HG02840 (cell line): Measurements from ENCODE around the gene TGFA.

Experiments
- ATAC-seq: cut with Tn5 transposase; IDR thresholded peaks from one replicate; pipeline ENCODE4 v1.9.1; 2021; ENCODE audit warnings: mild to moderate bottlenecking, moderate library complexity, moderate number of reproducible peaks; ENCODE audit not compliant: unreplicated experiment, low FRiP score

The TGFA gene

DNA sequence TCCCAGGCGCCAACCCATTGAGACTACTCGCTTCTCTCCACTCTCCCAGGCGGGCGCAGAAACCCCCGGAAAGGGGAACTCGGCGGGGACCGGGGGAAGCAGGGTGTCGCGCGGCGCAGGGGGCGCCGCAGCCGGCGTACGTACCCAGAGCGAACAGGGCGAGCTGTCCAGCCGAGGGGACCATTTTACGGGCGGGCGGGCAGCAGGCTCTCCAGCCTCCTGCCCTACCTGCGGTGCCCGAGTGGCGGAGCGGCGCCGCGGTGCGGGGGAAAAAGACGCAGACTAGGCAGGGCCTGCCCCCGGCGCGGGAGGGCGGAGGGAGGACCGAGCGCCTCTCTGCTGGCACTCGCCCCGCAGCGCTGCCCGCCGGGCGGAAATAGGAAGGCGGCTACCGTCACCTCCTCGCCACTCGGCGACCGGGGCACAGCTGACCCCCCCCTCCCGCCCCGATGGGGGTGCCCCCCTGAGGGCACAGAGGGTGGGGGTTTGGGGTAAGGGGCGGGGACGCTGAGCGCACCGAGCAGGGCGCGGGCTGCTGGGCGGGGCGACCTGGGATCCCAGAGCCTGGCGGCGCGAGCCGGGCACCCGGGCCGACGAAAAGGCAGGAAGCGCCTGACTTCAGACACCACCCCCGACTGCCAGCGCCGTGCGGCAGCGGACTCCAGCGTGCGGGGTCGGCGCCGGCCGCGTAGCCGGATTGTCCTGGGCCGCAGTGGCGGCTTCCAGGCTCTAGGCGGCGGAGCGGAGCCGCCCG, at the start of gene TGFA:
TSS of gene TGFA (minus strand) at position 243 of the 754 bp plus-strand sequence. CDS start at position 184, 59 bp downstream.
- ATAC-seq = no peak

DNA sequence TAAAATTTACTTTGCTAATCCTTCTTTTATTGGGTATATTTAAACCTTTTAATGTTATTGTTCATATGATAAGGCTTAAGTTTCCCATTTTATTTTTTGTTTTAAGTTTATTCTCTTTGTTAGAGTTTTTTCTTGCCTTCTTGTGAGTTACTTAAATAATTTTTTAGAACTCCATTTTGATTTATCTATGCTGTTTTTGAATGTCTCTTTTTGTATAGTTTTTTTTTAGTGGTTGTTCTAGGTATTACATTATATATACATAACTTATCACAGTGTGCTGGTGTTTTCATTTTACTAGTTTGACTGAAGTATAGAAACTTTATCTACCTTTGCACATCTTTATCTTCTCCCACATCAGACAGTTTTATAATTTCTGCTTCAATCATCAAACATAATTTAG, 49.4 kb upstream of the TGFA start:
- no peak for ATAC-seq

DNA sequence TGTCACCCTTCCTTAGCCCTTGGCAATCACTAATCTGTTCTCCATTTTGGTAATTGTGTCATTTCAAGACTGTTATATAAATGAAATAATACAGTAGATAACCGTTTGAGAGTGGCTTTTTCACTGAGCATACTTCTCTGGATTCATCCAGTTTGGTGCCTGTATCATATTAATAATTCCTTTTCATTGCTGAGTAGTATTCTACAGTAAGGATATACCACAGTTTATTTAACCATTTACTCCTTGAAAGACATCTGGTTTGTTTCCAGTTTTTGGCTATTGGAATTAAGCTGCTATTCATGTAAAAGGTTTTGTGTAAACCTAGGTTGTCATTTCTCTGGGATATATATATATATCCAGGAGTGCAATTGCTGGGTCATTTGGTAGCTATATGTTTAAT, 44.6 kb upstream of the TGFA start:
- no peak for ATAC-seq

DNA sequence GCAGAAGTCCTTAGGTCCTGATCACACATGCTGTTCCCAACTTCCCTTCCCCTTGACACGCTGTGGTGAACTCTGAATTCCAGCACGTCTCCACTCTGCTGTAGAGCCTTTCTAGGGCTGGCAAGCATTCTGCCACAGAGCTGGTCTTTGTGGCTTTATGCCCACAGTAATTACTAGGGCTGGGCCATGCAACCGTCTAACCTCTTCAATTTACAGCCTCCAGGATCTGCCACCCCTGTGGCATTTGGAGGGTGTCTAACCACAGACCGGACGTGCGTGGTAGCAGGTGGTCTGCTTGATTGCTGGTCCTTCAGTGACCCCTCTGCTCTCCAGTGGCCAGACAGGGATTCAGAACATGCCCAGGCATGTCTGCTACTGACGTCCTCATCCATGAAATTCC, 43.1 kb upstream of the TGFA start:
- no peak for ATAC-seq

DNA sequence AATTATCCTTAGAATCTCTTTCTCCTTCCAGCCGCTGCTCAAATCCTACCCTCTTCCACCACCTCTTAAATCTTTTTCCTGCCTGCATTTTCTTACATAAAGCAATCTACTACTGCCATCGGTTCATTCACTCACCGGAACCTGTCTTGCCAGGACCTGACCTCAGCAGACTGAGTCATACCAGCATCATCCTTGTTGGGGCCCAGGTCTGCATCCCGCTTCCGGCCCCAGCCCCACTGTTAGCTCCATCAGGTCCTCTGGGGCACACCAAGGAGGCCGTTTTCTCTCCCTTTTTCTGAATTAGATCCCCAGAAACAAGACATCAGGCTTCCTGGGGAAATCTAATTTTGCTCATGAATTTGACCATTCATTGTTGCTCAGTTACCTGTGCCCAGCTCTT, 42.7 kb upstream of the TGFA start:
- no peak for ATAC-seq

DNA sequence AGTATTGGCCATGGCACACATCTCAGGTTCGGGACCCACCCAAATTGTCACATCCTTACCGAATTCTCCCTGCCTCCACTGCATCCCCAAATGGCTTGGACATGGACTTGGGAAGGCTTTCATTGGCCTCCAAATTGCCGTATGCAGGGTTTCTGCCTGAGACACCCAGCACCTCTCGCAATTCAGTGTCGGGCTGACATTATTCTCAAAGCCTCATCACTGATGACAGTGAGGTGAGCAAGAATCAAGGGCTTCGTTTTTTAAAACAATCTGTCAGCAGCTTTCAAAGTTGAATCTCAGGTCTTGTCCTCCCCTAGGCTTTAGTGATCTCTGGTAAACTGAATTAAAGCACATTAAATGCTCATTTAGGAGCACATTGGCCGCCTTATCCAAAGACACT, 29.5 kb upstream of the TGFA start:
- ATAC-seq = no peak

DNA sequence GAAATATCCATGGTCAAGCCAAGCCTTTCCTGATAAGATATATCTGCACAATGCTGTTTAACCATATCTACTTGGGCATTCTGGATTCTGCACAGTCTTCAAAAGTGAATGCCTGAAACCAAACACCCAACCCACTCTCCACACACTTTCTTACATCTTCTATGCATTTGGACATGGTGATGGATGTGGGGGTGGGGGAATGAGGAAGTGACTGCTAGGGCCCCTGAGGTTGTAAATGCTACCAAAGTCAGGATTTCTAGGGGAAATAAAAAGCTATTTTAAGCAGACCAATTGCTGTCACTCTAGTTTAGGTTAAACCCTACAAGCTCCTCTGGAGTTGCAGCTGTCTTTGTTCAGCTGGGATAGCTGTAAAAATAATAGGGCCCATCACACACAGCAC, 26.7 kb upstream of the TGFA start:
- ATAC-seq = no peak

DNA sequence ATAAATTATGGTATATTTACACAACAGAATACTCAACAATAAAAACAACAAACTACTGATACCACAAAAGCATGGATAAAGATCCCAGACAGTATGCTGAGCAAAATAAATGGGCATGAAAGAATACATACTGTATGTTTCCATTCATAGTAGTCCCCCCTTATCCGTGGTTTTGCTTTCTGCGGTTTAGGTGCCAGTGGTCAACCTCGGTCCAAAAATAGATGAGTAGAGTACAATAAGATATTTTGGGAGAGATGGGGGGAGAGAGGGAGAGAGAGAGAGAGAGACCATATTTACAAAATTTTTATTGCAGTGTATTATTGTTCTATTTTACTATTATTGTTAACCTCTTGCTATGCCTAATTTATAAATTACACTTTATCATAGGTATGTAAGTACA, 21.0 kb upstream of the TGFA start:
- no peak for ATAC-seq

DNA sequence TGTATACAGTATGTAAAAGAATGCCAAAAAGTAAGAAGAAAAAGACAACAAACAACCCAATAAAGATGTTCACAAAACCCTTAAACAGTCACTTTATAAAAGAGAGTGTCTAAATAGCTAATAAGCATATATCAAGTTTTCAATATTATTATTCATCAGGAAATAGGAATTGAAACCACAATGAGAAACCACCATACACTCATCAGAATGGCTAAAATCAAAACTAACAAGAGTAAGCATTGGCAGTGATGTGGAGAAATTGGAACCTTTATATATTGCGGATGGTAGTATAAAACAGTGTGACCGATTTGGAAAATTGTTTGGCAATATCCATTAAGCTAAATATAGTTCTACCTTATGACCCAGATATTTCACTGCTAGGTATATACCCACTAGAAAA, 20.5 kb upstream of the TGFA start:
- no peak for ATAC-seq

DNA sequence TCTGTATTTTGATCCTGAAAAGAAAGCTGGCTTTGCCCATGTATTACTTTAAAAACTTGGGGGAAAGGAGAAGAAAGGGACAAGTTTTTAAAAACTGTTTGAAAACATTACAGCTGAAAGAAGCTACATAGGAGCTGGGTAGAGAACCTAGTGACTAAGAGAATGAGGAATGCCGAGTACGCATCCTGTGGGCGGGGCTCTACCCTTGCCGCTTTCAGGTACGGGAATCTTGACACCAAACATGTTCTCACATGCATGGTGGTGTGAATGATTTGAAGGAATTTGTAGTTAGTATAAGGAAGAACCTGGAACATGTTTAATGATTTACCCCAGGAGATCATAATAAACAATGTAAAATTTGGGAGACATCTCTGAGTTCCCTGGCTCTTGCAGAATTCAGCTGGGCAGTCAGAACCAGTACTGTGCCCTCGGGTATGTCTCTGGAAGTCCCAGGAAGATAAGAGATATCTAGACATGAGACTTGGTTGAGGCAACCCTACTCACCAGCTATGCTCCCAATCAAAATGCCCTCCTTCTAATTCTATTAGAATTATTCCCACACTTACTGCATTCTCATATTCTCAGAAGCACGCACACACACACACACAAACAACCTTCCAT, 16.5 kb upstream of the TGFA start:
- ATAC-seq = no peak

DNA sequence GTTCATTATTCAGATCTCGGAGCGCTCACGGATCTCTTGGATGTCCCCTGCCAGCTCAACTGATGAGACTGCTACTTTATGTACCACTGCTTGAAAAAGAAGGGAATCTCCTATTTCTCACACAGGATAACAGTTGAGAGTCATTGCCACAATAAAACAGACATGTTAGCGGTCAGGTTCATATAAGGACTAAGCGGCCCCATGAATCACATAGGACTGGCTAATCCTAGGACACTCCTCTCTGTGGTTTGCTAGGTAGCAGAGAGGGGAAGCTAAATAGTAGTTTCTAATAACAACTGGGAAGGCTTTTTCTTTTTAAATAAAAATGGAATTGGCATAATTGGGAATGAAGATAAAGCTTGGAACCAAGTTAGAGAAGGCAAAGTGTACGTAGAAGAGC, 15.9 kb upstream of the TGFA start:
- no peak for ATAC-seq

DNA sequence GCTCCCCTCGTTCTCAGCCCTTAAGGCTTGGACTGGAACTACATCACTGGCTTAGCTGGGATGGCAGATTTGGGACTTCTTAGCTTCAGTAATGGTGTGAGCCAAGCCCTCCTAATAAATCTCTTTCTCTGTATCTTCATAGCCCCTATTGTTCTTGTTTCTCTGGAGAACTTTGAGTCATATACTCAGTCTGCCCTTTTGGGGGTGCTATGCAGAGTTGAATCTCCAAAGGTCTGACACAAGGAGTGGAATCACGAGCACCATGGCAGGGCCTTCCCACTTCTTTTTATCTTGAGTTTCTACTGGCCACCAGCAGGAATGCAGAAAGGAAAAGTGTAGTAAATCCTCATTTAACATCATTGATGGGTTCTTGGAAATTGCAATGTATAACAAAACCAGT, 13.3 kb upstream of the TGFA start:
- no peak for ATAC-seq

DNA sequence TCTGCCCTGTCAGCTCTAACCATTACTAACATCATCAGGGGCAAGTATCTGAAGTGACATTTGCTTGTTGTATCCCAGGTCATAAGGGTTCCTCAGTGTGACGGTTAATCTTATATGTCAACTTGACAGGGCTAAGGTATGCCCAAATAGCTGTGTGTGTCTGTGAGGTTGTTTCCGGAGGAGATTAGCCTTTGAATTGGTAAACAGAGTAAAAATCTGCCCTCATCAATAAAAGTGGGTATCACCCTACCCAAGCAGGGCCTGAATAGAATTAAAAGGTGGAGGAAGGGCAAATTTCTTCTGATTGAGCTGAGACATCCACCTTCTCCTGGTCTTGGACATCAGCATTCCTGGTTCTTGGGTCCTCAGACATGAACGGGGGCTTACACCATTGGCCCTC, 12.8 kb upstream of the TGFA start:
- ATAC-seq = no peak

DNA sequence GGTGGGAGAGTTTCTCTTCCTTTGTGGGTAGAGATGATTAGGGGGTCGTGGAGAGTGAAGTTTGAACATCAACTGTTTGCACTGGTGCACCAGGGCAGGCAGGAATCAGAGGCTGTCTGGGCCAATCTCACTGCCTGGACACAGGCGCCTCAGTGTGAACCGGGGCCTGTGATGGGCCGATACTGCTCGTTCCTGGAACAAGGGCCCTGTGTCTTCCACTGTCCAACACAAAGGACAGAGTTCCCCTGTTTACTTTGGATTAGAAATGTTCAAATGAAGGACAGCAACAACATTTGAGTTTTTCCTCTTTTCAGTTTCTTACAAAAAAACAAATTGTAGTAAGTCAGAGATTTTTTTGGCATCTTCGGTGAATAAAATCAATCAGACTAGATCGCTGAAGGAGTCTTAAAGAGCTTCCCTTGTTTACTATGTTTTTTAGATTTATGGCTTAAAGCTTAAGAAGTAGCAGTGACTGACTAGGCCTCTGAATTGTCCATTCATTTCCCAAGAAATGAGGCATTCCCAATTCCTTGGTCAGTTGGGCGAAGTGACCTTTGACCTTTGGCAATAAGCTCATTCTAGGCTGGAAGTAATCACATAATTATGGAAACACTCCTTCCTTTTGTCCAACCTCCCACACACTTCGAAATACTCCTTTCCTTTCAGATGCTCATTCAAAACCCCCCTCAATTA, 11.6 kb upstream of the TGFA start:
- no peak for ATAC-seq

DNA sequence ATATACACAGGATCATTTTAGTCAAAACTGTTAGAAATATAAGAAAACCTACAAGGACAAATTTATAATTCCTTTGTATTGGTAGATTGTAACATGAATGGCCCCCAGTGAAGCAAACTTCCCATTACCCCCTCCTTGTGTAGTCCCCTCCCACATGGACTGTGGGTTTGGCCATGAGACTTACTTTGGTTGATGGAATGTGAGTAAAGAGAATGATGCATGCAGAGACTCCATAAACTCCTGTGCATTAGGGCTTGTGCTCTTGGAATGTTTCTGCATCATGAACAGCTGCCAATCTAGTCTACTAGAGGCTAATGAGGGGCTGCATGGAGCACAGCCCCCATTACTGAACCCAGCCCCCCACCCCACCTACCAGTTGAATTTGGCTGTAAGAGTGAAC, 8.3 kb upstream of the TGFA start:
- ATAC-seq = no peak

DNA sequence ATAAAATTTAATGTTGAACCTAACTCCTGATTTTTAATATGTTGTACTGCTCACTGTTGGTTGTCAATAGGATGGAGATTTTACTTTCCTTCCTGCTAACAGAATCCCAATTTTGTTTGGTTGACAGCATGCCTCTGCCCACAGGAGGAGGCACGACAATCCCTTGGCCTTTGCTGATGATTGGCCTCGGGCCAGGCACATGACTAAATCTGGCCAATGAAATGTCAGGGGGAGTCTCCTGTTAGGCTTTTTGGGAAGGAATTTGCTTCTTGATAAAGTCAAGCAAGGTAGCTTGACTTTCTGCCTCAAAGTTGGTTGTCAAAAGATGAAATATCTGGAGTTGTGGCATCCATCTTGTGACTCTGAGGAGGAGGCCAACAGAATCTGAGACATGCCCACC, 6.8 kb upstream of the TGFA start:
- no peak for ATAC-seq

DNA sequence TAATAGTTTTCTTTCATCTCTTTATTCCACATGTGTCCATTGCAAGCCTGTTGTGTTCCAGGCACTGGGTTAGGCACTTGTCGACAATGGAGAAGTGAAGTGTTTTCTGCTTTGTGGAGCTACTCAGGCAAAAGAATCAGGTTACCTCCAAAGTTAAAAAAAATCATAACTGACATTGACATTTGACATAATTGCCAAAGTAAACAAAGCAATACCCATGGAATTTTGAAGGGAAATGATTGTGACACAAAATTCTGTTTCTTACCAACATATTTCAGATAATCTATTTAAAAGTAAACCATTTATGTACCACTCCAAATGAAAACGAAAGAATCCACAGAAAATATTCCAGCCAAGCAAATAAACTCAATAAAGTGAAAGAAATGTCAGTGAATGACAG, 6.4 kb upstream of the TGFA start:
- no peak for ATAC-seq

DNA sequence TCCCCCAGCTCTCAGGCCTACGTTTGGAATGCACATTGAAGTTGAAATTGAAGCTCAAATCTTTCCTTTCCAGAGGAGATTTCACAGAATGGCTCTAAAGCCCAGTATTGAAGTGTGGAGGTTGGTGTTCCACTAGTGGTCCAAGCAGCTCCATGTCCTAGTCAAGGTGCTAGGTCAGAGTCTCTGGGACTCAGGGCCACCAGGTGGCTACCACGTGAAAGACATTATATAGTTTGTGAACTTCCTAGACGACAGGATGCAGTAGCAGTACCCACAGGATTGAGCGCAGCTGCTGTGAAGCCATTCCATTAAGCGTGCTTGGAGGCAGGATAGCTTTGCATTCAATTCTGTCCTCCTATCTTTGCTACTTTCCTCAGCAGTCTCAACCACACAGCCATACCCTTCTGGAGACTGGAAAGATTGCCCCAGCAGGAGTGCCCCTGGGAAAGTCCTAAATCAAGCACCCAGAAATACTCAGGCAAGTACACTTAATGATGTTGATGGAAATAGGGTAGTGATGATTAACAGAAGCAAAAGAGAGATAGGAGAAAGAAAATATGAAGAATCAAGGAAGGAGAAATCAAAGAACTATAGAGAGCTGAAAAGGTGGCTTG, 4.7 kb upstream of the TGFA start:
- no peak for ATAC-seq

DNA sequence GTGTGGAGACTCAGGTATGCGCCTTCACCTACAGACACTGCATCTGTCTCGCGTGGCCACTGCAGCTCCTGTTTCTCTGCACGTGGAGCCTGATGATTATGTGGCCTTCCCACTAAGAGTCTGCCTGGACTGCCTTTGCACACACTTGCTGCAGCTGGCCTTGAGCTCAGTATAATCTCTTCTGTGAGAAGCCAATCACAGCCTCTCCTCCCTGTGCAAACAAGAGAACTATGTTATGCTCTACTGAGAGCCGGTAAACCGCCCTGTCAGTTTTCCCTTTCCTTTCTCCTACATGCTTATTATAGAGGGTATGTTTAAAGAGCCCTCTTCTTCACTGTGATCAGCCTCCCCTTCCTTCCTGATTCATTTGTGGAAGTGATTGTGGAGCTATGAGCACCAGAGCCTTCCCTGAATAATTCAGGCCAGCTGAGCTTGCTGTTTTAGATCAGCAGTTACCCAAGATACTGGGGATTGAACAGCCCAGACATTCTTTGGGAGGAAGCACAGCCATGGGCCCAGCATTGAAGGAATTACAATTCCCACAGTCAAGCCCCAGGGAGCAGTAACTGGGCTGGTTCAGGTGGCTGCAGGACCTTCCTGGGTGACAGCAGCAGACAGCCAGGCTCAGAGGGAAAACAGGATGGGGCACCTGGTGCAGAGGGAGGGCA, 3.7 kb upstream of the TGFA start:
- ATAC-seq = no peak

DNA sequence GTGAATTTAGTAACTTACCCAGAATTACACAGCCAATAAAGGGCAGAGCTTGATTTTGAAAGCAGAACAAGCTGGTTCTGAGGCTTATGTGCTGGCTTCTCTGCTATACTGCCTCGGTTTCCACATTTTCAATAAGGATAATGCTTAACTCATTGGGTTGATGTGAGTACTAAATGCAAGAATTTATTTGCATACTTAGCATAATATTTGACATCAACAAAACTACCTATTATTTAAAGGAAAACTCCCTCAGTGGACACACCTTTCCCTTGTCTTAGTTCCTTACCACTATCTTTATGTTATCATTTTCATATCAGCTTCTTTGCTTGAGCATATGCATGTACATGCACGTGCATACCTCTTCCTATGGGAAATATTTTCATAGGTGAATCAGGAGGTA, 3.0 kb upstream of the TGFA start:
- no peak for ATAC-seq

DNA sequence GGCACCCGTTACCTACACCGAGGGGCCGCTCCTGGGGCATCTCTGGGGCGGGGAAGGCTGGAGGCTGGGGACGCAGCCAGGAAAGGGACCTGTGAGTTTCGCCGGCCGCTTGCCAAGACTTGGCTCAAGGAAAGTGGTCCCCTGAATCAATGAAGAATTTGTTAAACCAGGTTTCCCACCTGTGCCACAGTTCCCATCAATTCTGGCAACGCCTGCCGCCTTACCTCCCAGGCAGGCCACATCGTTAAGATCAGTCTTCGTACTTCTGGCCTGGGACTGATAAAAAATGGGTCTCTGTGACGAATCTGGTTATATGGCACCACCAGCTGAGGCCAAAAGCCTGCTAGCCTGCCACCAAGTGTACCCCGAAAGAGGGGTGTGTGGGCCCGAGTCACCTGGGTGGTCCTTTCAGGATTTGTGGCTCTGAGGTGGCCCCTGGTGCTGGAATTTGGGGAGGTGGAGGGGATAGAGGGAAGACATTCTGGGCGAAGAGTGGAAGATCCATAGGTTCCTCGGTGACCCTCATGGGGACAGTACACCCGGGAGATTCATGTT, 789 bp upstream of the TGFA start:
- no peak for ATAC-seq
